ENCODE measurements around the gene PIEZO1.

PIEZO1 gene

GRCh38 chr16:88714420-88715302 is 70.4 kb downstream of the PIEZO1 start:
- no peaks in the 10 kb centered on the region for H3K27me3 ChIP-seq (ENCODE audit: control insufficient read depth in 1 of 2, insufficient read depth in 2 of 2, low read length in 2 of 2)
- no peak overlapping the region for H3K4me3 ChIP-seq (ENCODE audit: low read depth in 1 of 2, low read length in 2 of 2)
- H3K4me1 ChIP-seq (ENCODE audit: insufficient read depth, low read length) = peaks cover 12% of the 10 kb centered on the region
- no peak overlapping the region for H3K27ac ChIP-seq (ENCODE audit: low read depth, low read length)
- peaks cover 58% of the 10 kb centered on the region for H3K36me3 ChIP-seq (ENCODE audit: insufficient read depth, low read length)
- no peak overlapping the region for H3K9ac ChIP-seq (ENCODE audit: low read length)
- no peaks in the 10 kb centered on the region for H3K9me3 ChIP-seq (ENCODE audit: low read length)

- peaks cover 52% of the 10 kb centered on the region for H3K36me3 ChIP-seq (ENCODE audit: insufficient read depth, low read length)
- no peak overlapping the region for H3K9ac ChIP-seq (ENCODE audit: low read length)
- H3K4me1 ChIP-seq (ENCODE audit: insufficient read depth, low read length) = peaks cover 6% of the 10 kb centered on the region
- H3K9me3 ChIP-seq (ENCODE audit: low read length) = no peaks in the 10 kb centered on the region
- no peak overlapping the region for H3K27ac ChIP-seq (ENCODE audit: low read depth, low read length)
- H3K27me3 ChIP-seq (ENCODE audit: control insufficient read depth in 1 of 2, insufficient read depth in 2 of 2, low read length in 2 of 2) = no peaks in the 10 kb centered on the region
- H3K4me3 ChIP-seq (ENCODE audit: low read depth in 1 of 2, low read length in 2 of 2) = no peak overlapping the region
Observed at GRCh38 chr16:88713568-88714419, 71.2 kb downstream of the PIEZO1 start.

- Histone ChIP-seq H3K9me3 (ENCODE audit: low read length) (no peaks in the 10 kb centered on the region), H3K27me3 (ENCODE audit: control insufficient read depth in 1 of 2, insufficient read depth in 2 of 2, low read length in 2 of 2) (no peaks in the 10 kb centered on the region), H3K27ac (ENCODE audit: low read depth, low read length) (no peak overlapping the region), H3K4me3 (ENCODE audit: low read depth in 1 of 2, low read length in 2 of 2) (no peak overlapping the region), H3K9ac (ENCODE audit: low read length) (no peak overlapping the region), H3K36me3 (ENCODE audit: insufficient read depth, low read length) (peaks cover 45% of the 10 kb centered on the region), H3K4me1 (ENCODE audit: insufficient read depth, low read length) (no peaks in the 10 kb centered on the region)
Observed at GRCh38 chr16:88713054-88713453, 72.0 kb downstream of the PIEZO1 start.

GRCh38 chr16:88712362-88712979 is 72.5 kb downstream of the PIEZO1 start:
- Histone ChIP-seq H3K9ac (ENCODE audit: low read length) (no peak overlapping the region), H3K36me3 (ENCODE audit: insufficient read depth, low read length) (peaks cover 39% of the 10 kb centered on the region), H3K27me3 (ENCODE audit: control insufficient read depth in 1 of 2, insufficient read depth in 2 of 2, low read length in 2 of 2) (no peaks in the 10 kb centered on the region), H3K4me3 (ENCODE audit: low read depth in 1 of 2, low read length in 2 of 2) (no peak overlapping the region), H3K27ac (ENCODE audit: low read depth, low read length) (no peak overlapping the region), H3K4me1 (ENCODE audit: insufficient read depth, low read length) (peaks cover 2% of the 10 kb centered on the region), H3K9me3 (ENCODE audit: low read length) (no peaks in the 10 kb centered on the region)

- Histone ChIP-seq H3K9ac (ENCODE audit: low read length) (no peak overlapping the region), H3K27me3 (ENCODE audit: control insufficient read depth in 1 of 2, insufficient read depth in 2 of 2, low read length in 2 of 2) (no peaks in the 10 kb centered on the region), H3K36me3 (ENCODE audit: insufficient read depth, low read length) (peaks cover 33% of the 10 kb centered on the region), H3K4me1 (ENCODE audit: insufficient read depth, low read length) (peaks cover 8% of the 10 kb centered on the region), H3K27ac (ENCODE audit: low read depth, low read length) (no peak overlapping the region), H3K4me3 (ENCODE audit: low read depth in 1 of 2, low read length in 2 of 2) (no peak overlapping the region), H3K9me3 (ENCODE audit: low read length) (no peaks in the 10 kb centered on the region)
Observed at GRCh38 chr16:88711750-88712340, 73.2 kb downstream of the PIEZO1 start.

- peaks cover 10% of the 10 kb centered on the region for H3K4me1 ChIP-seq (ENCODE audit: insufficient read depth, low read length)
- no peak overlapping the region for H3K27ac ChIP-seq (ENCODE audit: low read depth, low read length)
- H3K9me3 ChIP-seq (ENCODE audit: low read length) = no peaks in the 10 kb centered on the region
- H3K27me3 ChIP-seq (ENCODE audit: control insufficient read depth in 1 of 2, insufficient read depth in 2 of 2, low read length in 2 of 2) = no peaks in the 10 kb centered on the region
- H3K9ac ChIP-seq (ENCODE audit: low read length) = no peak overlapping the region
- H3K36me3 ChIP-seq (ENCODE audit: insufficient read depth, low read length) = peaks cover 20% of the 10 kb centered on the region
- no peak overlapping the region for H3K4me3 ChIP-seq (ENCODE audit: low read depth in 1 of 2, low read length in 2 of 2)
Observed at GRCh38 chr16:88710556-88710955, 74.5 kb downstream of the PIEZO1 start.

DNA sequence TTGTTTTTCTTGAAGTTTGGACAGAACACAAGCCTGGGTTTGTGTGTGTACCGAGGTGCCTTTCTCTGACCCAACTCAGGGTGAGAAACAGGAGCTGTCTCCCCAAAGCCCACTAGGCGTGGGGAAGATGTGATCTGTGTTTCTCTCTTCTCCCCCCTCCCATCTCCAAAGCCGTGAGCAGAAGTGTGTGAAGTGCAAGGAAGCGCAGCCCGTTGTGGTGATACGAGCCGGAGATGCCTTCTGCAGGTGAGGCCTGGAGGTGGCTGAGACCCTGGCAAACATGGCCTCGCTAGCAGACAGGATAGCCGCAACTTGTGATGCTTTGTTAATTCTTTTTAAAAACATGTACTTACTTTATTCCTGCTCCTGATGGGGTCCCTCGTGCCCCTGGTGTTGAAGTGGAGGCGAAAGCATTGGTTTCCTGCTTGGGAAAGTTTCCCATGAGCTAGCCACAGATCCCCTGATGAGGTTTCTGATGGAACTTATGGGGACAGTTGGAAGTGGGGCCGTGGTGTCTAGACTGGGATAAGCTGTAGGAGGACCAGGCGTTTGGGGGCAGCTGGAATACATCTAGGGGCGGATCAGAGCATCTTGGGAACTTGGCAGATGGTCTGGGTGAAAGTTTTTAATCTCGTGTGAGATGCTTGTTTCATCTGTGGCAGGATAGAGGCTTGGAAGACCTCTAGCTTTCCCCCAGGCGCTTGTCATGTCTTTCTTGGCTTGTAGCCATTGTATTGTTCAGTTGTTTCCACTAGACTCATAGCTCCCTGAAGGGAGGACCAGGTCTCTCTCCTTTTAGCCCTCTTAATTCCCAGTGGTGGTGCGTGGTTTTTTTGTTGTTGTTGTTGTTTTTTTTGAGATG is 77.8 kb downstream of the PIEZO1 start:
- Histone ChIP-seq H3K27me3 (ENCODE audit: control insufficient read depth in 1 of 2, insufficient read depth in 2 of 2, low read length in 2 of 2) (no peaks in the 10 kb centered on the region), H3K36me3 (ENCODE audit: insufficient read depth, low read length) (no peaks in the 10 kb centered on the region), H3K9me3 (ENCODE audit: low read length) (no peaks in the 10 kb centered on the region), H3K4me1 (ENCODE audit: insufficient read depth, low read length) (peaks cover 20% of the 10 kb centered on the region), H3K9ac (ENCODE audit: low read length) (peak overlapping the region; percentile 63), H3K27ac (ENCODE audit: low read depth, low read length) (peak overlapping the region; percentile 88), H3K4me3 (ENCODE audit: low read depth in 1 of 2, low read length in 2 of 2) (peak overlapping the region; percentile 95 to 99)

GRCh38 chr16:88706229-88706964 is 78.6 kb downstream of the PIEZO1 start, which contains the start of the genes CTU2 and RNF166:
Gene CTU2, plus strand, starts transcription at chr16:88706503. Its CDS starts 28 bp downstream, at chr16:88706531.
Gene RNF166, minus strand, starts transcription at chr16:88706408. Its CDS starts 83 bp downstream, at chr16:88706325.
- H3K27me3 ChIP-seq (ENCODE audit: control insufficient read depth in 1 of 2, insufficient read depth in 2 of 2, low read length in 2 of 2) = no peaks in the 10 kb centered on the region
- no peaks in the 10 kb centered on the region for H3K36me3 ChIP-seq (ENCODE audit: insufficient read depth, low read length)
- H3K4me1 ChIP-seq (ENCODE audit: insufficient read depth, low read length) = peaks cover 20% of the 10 kb centered on the region
- no peaks in the 10 kb centered on the region for H3K9me3 ChIP-seq (ENCODE audit: low read length)
- H3K4me3 ChIP-seq (ENCODE audit: low read depth in 1 of 2, low read length in 2 of 2) = peak within 1 kb of the TSS; percentile 95 to 99
- H3K27ac ChIP-seq (ENCODE audit: low read depth, low read length) = peak within 1 kb of the TSS; percentile 88
- H3K9ac ChIP-seq (ENCODE audit: low read length) = peak within 1 kb of the TSS; percentile 70

DNA sequence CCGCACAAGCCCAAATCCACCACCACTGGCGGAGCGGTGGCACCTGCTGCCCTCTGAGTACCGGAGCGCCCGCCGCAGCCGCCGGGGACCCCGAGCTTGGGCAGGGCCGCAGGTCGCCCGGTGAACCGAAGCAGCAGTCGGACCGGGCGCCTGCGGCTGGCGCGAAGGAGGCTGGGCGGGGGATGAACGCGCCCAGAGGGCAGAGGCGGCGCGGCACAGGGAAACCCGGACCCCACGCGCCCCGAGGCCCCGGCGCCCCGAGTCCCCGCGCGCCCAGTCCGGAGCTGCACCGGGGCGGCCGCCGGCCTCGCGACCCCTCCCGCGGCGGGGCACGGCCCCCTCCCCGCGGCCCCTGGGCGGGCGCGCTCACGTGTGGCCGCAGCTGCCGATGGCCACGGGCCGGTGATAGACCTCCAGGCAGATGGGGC is 79.2 kb downstream of the PIEZO1 start:
- Histone ChIP-seq H3K9ac (ENCODE audit: low read length) (peak overlapping the region; percentile 70), H3K4me3 (ENCODE audit: low read depth in 1 of 2, low read length in 2 of 2) (peak overlapping the region; percentile 95 to 99), H3K4me1 (ENCODE audit: insufficient read depth, low read length) (peaks cover 20% of the 10 kb centered on the region), H3K27ac (ENCODE audit: low read depth, low read length) (peak overlapping the region; percentile 36), H3K9me3 (ENCODE audit: low read length) (no peaks in the 10 kb centered on the region), H3K36me3 (ENCODE audit: insufficient read depth, low read length) (no peaks in the 10 kb centered on the region), H3K27me3 (ENCODE audit: control insufficient read depth in 1 of 2, insufficient read depth in 2 of 2, low read length in 2 of 2) (no peaks in the 10 kb centered on the region)

Data from muscle layer of colon (tissue), 2 donors.